GM06990 (cell line): ENCODE measurements around the gene NTRK3.

Source experiments
- DNase-seq: peaks from one replicate; pipeline ENCODE4 v3.0.0-alpha.2; 2011; ENCODE audit not compliant: insufficient read length; ENCODE audit errors: extremely low read depth
- H3K27me3 ChIP-seq: replicated peaks from 2 replicates; pipeline ENCODE4 v1.6.0; 2011; ENCODE audit warnings: low read length; ENCODE audit not compliant: control insufficient read depth, insufficient read depth
- H3K36me3 ChIP-seq: 2 replicates; pipeline ENCODE4 v1.5.1; 2011; ENCODE audit warnings: low read length; ENCODE audit not compliant: control insufficient read depth, insufficient read depth
- H3K4me3 ChIP-seq: replicated peaks from 2 replicates; pipeline ENCODE4 v1.5.1; 2011; ENCODE audit warnings: low read depth, mild to moderate bottlenecking, control low read depth, low read length
- CTCF ChIP-seq: IDR thresholded peaks from 2 replicates; pipeline ENCODE4 v1.5.1; 2011; ENCODE audit warnings: low read length, control low read depth, mild to moderate bottlenecking, inconsistent platforms; ENCODE audit not compliant: insufficient read depth, poor library complexity, severe bottlenecking

The NTRK3 gene

GRCh38 chr15:88300089-88300488 lies 43.5 kb upstream of the NTRK3 start:
- Histone ChIP-seq H3K36me3 (no peaks in the 10 kb centered on the region), H3K4me3 (no peak overlapping the region), H3K27me3 (peaks cover 2% of the 10 kb centered on the region)
- no peak for TF ChIP-seq CTCF
- no peak for DNase-seq

- no peak for TF ChIP-seq CTCF
- Histone ChIP-seq H3K4me3 (no peak overlapping the region), H3K27me3 (peaks cover 2% of the 10 kb centered on the region), H3K36me3 (no peaks in the 10 kb centered on the region)
- no peak for DNase-seq
These were observed 43.0 kb upstream of the NTRK3 start for GRCh38 chr15:88299497-88299896.

- no peak for TF ChIP-seq CTCF
- Histone ChIP-seq H3K4me3 (no peak overlapping the region), H3K36me3 (no peaks in the 10 kb centered on the region), H3K27me3 (no peaks in the 10 kb centered on the region; the same call in 1 of the 2 replicates)
- no peak for DNase-seq
These were observed 32.1 kb upstream of the NTRK3 start for GRCh38 chr15:88288661-88289060.

- H3K36me3 ChIP-seq: no peaks in the 10 kb centered on the region
- DNase-seq: no peak
- TF ChIP-seq CTCF: no peak
- H3K4me3 ChIP-seq: no peak overlapping the region
- no peaks in the 10 kb centered on the region; the same call in 1 of the 2 replicates for H3K27me3 ChIP-seq
These were observed 31.7 kb upstream of the NTRK3 start for GRCh38 chr15:88288206-88288605.

GRCh38 chr15:88284318-88284998 lies 27.9 kb upstream of the NTRK3 start:
- no peak for TF ChIP-seq CTCF

GRCh38 chr15:88282614-88283013 lies 26.1 kb upstream of the NTRK3 start:
- H3K27me3 ChIP-seq: no peaks in the 10 kb centered on the region; the same call in none of the 2 replicates
- no peak for DNase-seq

More at GRCh38 chr15:88284318-88284998, 27.9 kb upstream of the NTRK3 start:
- Histone ChIP-seq H3K36me3 (no peaks in the 10 kb centered on the region), H3K27me3 (no peaks in the 10 kb centered on the region; the same call in 1 of the 2 replicates), H3K4me3 (no peak overlapping the region)
- DNase-seq: no peak

More at GRCh38 chr15:88282614-88283013, 26.1 kb upstream of the NTRK3 start:
- Histone ChIP-seq H3K4me3 (no peak overlapping the region), H3K36me3 (no peaks in the 10 kb centered on the region)
- TF ChIP-seq CTCF: no peak
